AG09319 (cell line): Measurements from ENCODE around the gene DACH1.

Experiments used
- DNase-seq: peaks from one replicate; pipeline ENCODE4 v3.0.0-alpha.2; 2010; ENCODE audit warnings: low read depth; ENCODE audit errors: extremely low read depth
- TF ChIP-seq, protein P1 (sequence below): IDR thresholded peaks from 2 replicates; pipeline ENCODE4 v1.5.1; 2011; ENCODE audit warnings: low read depth, mild to moderate bottlenecking, inconsistent platforms, low read length, moderate library complexity

Gene DACH1

DNA sequence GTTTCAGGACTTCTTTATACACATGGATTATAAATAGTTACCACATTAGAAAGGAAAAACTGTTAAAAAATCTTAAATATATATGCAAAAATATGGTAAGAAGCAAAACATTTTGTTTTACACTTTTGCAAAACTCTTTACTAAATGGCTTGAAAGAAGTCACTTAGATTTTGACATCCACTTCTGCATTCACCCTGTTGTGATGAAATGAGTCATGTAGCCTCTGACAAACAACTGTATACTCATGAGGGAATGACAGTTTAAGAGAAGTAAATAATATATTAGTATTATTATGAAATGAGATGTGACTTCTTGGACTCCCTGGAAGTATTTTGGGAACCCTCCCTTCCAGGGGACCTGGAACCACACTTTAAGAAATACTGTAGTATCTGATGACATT is 275.6 kb downstream of the DACH1 start:
- TF ChIP-seq, protein P1, sequence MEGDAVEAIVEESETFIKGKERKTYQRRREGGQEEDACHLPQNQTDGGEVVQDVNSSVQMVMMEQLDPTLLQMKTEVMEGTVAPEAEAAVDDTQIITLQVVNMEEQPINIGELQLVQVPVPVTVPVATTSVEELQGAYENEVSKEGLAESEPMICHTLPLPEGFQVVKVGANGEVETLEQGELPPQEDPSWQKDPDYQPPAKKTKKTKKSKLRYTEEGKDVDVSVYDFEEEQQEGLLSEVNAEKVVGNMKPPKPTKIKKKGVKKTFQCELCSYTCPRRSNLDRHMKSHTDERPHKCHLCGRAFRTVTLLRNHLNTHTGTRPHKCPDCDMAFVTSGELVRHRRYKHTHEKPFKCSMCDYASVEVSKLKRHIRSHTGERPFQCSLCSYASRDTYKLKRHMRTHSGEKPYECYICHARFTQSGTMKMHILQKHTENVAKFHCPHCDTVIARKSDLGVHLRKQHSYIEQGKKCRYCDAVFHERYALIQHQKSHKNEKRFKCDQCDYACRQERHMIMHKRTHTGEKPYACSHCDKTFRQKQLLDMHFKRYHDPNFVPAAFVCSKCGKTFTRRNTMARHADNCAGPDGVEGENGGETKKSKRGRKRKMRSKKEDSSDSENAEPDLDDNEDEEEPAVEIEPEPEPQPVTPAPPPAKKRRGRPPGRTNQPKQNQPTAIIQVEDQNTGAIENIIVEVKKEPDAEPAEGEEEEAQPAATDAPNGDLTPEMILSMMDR: no peak
- DNase-seq: no peak

DNA sequence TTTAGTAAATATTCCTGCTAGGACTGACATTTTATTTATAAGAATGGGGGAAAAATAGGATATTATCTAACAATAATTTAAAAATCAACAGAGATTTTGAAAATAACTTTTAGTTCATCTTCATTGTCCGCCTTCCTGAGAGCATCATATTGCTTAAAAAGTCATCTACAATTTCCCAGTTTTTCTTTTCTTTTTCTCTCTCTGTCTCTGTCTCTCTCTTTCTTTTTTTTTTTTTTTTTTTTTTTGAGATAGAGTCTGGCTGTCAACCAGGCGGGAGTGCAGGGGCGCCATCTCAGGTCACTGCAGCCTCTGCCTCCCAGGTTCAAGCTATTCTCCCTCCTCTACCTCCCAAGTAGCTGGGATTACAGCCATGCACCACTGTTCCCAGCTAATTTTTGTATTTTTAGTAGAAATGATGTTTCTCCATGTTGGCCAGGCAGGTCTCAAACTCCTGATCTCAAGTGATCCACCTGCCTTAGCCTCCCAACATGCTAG is 276.3 kb downstream of the DACH1 start:
- TF ChIP-seq, protein P1: no peak

DNA sequence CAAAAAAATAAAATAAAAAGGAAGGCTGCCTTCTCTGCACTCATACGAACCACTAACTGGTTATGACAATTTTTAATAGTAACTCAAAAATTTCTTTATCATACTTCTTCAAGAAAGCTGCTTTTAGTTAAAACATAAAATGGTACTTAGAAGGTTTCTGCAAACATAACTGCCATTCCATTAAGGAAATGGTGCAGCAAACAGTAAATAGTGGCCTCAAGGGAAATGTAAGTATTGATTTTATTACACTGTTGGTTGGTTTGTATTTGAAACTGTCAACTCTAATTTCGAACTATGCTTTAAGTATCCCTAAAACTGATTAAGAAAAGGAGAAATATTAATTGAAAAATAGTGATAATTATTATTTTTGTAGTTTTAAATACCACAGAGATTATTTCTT is 278.0 kb downstream of the DACH1 start:
- no peak for DNase-seq
- TF ChIP-seq, protein P1: no peak

More for the DNA sequence above, 276.3 kb downstream of the DACH1 start:
- DNase-seq: no peak

DNA sequence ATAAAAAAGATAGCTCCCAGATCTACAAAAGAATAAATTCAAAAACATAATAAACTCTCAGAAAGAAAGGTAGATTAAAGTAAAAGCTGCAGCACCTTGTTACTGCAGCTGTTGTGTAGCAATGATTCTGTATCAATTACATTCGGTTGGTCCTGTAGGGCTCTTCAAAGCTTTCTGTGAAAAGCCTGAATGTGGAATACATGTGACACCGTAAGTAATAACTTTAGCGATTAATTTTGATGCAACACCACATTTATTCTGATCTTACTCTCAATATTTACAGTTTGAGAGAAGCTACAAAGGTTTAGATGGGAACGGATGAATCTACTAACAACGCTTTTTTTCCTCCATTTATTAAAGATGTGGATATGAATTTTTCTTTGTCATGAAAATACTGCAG is 279.2 kb downstream of the DACH1 start:
- no peak for DNase-seq
- TF ChIP-seq, protein P1: no peak

DNA sequence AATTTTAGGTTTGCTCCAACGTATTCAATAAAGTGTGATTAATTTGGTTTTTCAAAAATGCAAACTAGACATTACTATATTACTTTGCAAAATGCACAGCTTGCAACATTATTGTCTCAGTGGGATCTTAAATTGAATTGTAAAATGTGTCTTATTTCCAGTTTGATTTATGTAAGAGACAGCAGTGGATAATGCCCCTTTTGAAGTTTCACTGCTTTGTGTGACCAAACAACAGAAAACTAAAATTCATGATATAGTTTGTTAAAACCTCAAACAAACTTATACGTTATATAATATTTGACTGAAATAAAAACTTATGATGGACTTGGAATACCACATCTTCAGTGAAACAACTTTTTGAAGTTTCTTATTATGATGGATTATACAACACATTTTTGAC is 279.8 kb downstream of the DACH1 start:
- no peak for DNase-seq
- TF ChIP-seq, protein P1: no peak

DNA sequence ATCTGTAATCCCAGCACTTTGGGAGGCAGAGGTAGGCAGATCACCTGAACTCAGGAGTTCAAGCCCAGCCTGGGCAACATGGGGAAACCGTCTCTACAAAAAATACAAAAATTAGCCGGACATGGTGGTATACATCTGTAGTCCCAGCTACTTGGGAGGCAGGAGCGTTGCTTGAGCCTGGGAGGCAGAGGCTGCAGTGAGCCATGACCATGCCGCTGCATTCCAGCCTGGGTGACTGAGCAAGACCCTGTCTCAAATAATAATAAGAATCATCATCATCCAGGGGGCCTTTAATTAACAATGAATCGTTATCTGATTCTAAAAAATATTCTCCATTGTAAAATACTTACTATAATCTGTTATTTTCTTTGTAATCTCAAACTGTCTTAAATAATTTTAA is 283.4 kb downstream of the DACH1 start:
- DNase-seq: no peak
- TF ChIP-seq, protein P1: no peak

DNA sequence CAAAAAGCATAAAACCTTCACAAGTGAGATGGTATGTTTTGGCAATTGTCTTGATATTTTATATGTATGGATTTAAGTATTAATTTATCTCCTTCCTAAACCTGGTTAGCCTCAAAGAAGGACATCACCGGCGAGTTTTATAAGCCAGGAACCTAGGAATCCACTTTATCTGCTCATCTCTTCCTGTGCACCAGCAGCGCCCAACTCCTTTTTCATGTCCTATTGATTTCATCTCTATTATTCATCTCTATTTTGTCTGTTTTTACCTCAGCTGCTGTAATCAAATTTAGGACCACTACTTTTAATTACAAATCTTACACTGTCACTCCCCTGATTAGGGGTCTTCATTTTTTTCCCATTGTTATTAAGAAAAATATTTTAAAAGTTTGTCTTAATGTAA is 286.4 kb downstream of the DACH1 start:
- TF ChIP-seq, protein P1: no peak
- DNase-seq: no peak
